Fibroblast of gingiva (primary cell): ENCODE data around the gene CCDC57.

Experiments used
- DNase-seq: peaks from one replicate; pipeline ENCODE4 v3.0.0-alpha.2; 2011; ENCODE audit warnings: low read depth

Gene CCDC57

DNA sequence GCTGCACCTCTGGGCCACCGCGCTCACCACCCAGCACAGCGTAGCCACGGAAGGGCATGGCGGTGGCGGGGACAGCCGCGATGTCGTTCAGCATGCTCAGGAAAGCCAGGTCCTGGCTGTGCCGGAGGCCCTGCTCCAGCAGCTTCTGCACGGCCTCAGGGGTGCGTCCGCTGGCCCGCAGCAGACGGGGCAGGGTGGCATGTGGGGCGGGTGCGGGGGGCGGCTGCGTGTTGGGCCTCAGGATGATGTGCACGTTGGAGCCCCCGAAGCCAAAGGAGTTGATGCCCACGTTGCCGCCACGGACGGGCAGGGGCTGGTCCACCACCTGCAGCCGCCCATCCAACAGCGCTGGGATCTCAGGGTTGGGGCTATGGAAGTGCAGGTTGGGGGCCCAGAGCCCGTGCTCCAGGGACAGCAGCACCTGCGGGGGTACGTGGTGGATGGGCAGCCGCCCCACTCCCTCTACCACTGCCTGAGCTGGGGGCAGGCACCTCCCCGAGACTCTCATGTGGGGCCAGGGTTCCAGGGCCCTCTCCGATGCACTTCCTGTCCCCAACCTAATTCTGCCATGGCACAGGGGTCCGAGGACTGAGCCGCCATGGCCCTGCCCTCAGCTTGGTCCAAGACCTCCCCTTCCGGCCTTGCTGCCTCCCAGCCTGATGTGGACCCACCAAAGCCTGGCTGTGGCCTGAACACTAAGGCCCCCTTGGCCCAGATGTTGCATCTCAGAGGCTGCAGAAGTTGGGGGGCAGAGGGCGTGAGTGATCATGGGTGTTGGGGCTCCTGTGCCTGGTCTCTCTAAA is 121.2 kb downstream of the CCDC57 start:
- no peak for DNase-seq

- no peak for DNase-seq
These were observed 121.9 kb downstream of the CCDC57 start for GRCh38 chr17:82090549-82091263.

GRCh38 chr17:82089723-82090548 is 122.7 kb downstream of the CCDC57 start:
- no peak for DNase-seq

GRCh38 chr17:82088838-82089722 is 123.6 kb downstream of the CCDC57 start:
- DNase-seq: no peak

- no peak for DNase-seq
These were observed 124.4 kb downstream of the CCDC57 start for GRCh38 chr17:82087961-82088837.

- DNase-seq: no peak
These were observed 125.4 kb downstream of the CCDC57 start for GRCh38 chr17:82086941-82087906.

GRCh38 chr17:82085931-82086764 is 126.5 kb downstream of the CCDC57 start:
- no peak for DNase-seq

DNA sequence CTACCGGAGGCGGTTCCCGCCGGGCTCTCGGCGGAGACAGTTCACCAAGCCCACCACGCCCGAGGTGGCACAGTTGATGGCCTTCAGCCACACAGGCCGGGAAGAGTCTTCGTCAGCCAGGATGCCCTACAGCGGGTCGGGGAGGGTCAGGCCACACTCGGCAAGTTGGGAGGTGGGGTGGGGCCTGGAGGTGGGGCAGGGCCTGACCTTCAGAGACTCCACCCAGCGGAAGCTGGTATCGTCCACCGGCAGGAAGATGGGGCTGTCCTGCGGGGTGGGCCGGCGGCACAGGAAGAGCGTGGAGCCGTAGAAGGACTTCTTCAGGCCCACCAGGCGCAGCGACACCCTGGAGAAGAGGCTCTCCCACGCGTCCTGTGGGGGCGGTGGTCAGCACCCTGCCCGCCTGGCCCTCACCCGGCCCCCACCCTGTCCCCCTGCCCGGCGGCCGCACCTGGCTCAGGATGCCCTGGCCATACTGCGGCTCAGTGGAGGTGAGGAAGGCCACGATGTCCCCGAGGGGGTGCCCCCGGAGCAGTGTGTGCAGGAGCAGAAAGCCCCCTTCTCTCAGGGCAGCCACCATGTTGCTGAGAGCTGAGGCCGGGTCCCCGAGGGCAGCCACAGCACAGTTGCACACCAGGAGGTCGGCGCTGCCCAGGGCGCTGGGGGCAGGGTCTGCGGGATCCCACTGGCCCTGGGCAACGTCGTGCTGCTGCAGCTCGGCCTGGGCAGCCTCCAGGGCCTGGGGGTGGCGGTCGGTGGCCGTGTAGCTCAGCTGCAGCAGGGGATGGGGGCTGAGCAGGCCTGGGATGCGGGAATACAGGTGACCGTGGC is 127.4 kb downstream of the CCDC57 start:
- DNase-seq: no peak

- no peak for DNase-seq
These were observed 128.1 kb downstream of the CCDC57 start for GRCh38 chr17:82084373-82085030.

- no peak for DNase-seq
These were observed 128.9 kb downstream of the CCDC57 start for GRCh38 chr17:82083533-82084359.

DNA sequence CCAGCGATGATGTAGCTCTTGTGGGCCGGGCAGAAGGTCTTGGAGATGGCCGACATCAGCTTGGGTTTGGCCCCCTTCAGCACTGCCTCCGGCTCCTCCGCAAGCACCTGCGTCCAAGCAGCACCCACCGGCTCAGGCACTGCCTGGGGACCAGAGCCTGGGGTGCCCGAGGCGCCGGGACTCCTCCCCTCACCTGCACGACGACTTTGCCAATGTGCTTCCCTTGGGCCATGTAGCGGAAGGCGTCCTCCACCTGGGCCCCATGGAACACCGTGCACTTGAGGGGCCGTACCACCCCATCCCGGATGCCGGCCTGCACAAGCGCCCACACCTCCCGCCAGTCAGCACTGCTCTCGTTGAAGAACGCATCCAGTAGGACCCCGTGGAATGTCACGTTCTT is 129.6 kb downstream of the CCDC57 start:
- no peak for DNase-seq

DNA sequence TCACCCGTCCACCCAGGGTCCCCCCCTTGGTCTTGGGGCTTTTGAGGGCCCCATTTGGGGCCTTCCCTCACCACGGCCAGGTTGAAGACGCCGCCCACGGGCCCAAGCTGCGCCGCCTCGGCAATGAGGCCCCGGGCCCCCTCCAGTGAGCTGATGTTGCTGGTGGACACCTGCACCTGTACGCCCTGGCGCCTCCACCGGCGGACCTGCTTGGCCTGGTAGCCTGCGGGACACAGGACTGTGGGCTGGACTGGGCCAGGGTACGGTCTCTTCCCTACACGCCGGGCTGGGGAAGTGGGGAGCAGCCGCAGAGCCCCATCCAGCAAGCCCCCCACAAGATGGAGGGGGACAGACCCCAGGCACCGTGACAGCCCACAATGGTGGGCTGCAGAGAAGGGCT is 130.2 kb downstream of the CCDC57 start:
- no peak for DNase-seq

- no peak for DNase-seq
These were observed 130.7 kb downstream of the CCDC57 start for GRCh38 chr17:82081966-82082365.

DNA sequence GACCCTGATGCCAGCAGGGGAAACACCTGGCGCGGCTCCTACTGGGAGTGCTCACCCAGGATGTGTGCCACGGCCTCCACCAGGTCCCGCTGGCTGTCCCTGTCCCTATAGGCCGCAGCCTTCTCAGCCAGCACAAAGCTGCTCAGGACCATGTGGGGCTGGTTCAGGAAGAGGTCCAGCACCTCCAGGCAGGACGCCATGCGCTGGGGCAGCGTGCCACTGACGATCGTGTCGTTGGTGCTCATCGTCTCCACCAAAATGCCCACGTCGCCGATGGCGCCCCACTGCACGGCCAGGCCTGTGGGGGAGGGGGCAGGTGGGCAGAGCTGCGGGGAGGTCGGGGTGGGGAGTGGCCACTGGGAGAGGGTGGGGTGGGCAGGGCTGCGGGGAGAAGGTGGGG is 131.1 kb downstream of the CCDC57 start:
- DNase-seq: no peak

DNA sequence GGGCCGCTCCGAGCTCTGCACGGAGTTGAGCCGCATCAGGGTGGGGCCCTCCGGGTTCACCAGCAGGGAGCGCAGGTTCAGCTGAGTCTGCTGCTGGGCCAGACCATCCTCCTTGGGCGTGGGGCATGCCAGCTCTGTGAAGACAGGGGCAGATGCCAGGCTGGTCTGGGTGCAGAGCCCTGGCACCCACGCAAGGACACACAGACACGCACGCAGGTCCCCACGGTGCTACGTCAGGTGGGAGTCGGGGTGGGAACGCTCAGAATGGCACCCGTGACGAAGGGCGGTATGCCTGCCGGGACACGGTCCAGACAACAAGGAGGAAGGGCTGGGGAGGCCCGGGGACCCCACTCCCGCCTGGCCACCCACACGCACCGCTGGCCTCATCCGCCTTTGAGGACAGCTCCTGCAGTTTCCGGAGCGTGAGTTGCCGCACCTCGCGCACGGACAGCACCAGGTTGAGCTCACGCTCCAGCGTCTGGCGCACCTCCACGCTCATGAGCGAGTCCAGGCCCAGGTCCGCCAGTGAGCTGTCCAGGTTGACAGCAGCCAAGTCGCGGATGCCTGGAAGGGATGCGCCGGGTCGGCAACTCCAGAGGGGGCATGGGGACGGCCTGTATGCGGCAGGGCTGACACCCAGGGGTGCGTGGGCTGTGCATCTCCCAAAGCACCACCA is 131.7 kb downstream of the CCDC57 start:
- no peak for DNase-seq
